Dedifferentiated amniotic fluid mesenchymal stem cell (primary cell): ENCODE measurements around the gene NRP2.

Source experiments
- DNase-seq: peaks from one replicate; pipeline ENCODE4 v3.0.0-alpha.2; 2016; ENCODE audit errors: extremely low spot score

NRP2 gene

DNA sequence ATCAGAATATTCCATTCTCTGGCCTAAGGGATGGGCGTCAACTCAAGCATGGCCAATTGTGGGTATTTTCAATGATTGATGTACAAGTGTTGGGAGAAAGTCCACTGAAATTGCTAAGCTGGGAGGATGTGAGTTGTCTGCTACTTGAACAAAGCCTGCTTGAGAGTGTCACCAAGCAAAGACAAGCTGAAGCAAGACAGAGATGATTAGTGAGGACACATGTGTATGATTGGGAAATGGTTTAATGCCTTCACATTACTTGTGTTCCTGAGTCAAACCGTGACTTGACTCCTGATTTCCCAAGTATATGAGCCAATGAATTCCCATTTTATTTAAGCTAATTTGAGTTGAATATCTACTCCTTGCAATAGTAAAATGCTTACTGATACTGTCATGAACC is 23.7 kb upstream of the NRP2 start:
- DNase-seq: no peak

DNA sequence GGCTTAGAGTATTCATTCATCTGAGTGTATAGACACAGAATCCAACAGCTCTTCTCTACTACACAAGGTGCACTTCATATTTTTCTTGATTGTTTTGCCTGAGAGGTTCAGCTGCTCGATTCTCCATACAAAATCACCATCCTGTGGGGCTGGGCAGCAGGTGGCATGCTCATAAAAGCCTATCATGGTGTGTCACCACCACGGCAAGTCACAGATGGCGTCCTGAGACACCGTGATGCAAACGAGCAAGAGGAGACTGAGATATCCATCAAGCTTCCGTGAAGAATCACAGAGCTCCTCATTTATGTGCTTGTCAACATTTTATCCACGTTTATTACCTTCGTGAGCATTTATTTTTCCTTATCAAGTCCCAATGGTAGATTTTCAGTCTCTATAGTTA is 22.4 kb upstream of the NRP2 start:
- no peak for DNase-seq

DNA sequence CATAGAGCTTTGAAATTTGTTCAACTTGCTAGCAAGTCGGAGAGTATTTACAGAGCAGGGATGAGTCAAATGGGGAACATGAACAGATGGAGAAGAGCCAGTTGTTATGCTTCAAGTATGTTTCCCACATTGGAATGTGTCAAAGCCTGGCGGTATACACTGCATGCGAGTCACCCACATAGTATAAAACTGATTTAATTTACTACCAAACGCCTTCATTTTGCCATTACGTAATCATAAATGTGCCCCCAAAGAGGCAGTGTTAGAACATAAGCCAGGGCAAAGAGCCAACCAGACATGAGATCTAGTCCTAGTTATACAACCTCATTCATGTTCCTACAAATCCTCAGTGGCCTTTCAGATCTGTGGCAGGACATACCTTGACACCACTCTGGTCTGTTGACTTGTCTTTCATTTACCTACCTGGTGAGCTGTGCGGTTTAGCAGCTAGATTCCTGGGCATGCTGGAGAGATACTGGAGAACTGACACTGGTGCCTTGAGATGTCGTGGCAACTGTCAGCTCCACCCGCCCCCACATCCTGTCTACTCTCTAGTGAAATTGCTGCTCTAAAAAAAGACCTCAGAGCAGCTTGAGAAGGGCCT is 21.7 kb upstream of the NRP2 start:
- peak; percentile 90 for DNase-seq

DNA sequence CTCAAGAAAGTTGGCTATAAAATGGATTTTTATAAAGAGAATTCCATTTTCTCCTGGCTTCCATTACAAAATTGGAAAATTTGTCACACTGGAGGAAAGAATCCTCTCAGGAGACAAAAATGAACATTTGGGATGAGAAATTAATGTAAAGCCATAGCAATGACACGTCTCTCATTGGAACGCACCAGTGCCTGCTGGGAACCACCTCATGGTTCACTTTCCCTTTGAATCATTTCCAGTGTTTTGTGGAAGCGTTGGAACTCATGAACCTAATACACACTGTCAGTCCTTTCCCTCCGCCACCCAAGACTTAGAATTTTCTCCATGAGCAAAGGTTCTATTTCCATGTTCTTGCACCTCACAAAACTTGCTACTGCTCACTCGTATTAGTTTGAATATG is 21.0 kb upstream of the NRP2 start:
- no peak for DNase-seq

DNA sequence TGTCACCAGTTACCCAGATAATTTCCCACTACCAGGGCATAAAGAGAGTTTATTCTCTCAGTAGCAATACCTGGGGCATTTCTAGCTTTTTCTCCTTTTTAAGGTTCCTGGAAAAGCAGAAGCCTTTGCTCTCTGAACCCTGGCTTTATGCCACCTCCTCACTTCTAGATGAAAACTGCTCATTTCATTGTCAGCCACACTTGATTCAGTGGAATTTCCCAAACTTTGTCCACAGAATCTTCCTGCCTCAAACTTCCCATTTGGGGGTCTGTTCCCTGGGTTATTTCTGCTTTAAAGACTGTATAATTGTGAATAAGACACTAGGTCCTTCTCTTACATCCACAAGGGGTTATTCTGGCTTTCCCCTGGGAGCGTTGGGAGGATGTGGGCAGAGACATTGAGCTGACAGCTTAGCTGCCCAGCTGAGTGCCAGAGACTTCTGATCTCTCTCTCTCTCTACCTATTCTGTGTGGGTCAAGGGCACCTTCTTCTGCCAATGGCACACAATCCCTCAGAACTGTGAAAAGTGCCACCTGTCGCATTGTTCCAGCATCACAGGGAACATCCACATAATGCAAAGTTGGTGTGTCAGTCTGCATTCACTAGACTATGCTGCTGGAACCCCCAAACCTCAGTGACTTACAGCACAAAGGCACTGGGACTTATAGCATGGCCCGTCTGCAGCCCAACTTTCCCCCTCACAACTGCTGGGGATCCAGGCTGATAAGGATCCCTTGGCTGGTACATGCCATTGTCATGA is 19.9 kb upstream of the NRP2 start:
- DNase-seq: no peak

DNA sequence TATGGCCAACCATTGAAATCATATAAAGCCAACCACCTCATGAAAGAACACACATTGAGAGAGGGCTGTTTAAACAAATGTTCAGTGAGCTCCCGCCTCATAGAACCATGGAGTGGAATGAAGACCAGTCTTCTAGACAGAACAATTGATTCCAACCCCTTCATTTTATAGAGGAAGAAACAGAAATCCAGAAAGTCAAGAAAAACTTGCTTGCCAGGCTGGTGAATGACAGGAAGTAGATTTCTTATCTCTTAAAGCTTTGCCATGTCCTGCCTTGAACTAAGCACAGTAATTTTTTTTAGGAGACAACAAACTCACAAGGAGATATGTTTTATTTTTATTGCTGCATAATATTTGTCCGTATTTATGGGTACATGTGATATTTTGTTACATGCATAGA is 16.5 kb upstream of the NRP2 start:
- no peak for DNase-seq

DNA sequence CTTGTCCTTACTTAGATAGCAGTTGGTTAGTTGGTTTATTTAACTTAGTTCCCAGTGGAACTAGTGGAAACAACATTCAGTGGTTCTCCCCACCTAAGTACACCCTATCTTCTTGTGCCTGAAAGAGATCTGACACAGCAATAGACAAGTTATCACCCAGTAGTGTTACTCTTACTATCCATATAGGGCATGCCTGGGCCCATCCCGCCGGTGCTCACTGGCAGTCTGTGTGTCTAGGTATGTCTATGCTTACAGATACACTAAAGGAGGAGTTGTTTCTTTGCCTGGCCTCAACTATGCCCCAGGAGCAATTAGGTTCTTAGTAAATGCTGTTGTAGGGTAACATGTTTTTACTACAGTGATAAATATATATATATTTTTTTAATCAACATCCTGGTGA is 12.0 kb upstream of the NRP2 start:
- no peak for DNase-seq

DNA sequence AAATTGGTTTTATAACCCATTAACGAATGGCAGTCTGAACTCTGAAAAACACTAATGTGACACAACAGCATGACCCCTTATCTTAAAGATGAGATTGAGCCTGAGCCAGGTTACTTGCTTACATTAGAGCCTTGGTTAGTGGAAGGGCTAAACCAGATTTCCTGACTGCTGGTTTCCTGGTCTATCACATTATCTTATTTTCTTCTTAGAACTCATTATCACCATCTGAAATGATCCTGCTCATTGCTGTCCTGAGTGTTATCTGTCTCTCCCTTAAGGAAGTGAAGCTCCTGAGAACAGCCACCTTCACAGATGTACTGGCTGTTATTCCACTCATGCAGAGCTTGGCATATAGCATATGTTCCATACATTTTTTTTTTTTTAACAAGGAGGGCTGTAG is 9.0 kb upstream of the NRP2 start:
- DNase-seq: no peak

DNA sequence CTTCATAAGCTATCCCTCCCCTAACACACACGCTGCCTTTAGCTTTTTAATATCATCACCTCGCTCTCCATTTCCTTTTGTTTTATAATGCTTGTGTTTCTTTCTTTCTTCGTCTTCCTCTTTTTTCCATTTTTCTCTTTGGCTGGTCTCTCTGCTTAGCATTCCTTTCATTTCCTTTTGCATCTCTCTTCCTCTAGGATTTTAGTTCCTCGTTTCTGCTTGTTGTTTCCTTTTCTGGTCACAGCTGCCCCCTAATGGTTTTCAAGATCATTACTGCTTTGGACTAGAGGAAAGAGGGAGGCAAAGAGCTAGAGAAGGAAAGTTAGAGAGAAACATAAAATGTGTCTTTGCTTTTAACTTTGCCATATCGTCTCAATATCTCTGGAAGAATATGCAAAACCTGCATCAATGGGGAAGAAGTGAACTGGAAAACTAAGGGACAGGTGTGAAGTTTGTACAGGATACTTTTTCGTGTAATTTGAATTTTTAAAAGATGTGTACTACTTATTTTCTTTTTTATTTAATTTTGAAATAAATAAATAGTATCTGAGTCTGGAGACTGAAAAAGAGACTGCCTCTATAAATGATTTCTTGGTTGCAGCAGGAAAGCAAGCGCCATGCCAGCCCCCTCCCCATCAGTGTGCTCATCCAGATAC is 6.3 kb upstream of the NRP2 start:
- peak; percentile 89 for DNase-seq

DNA sequence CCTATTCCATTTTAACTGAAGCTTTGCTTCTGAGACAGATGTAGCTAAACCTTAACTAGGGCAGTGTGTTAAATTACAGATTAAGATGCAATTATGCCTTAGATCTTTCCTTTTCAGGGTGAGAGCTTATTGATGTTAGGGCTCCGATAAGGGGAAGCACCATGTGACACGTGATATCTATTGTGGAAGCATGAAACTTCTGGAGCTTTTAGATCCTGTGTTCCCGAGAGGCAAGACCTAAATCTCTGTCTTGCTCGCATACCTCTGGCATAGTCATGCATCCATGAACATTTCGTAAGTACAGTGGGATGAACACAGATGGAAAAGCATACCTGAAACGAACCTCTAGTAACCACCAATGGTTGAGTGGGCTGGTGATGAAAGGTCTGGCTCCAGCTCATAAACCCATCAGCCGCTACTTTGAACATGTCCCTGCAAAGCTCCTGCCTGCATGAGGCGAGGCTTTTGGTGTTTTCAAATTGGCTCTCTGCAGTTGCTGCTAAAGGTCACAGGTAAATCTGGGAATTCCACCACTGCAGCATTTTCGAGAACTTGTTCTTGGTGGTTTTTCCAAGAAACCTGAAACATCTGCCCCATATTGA is 3.7 kb upstream of the NRP2 start:
- no peak for DNase-seq

DNA sequence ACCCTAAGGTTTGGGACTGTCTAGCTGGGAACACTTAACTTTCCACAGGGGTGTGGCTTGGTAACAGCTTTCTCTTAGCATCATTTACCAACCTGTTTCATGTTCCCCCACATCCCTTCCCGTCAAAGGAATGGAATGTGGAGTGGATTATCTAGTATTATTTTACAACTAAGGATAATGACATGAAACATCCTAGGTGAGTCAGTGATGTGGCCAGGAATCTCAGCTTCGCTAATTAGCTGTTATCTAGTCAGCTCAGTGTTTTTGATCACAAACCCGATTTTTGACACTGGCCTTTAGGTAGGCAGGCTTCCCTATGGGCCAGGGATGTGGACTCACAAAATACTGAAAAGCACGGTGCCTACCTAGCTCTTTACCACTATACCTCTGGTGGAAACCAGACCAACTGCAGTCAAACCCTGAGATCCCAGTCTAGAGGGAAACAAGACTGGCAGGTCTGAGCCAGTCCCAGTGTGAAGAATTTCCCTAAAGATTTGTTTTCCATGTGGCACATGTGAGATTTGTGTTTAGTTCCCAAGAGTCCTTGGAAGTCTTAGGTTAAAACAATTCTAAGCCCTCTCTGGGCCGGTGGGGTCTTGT is 2.8 kb upstream of the NRP2 start:
- no peak for DNase-seq

DNA sequence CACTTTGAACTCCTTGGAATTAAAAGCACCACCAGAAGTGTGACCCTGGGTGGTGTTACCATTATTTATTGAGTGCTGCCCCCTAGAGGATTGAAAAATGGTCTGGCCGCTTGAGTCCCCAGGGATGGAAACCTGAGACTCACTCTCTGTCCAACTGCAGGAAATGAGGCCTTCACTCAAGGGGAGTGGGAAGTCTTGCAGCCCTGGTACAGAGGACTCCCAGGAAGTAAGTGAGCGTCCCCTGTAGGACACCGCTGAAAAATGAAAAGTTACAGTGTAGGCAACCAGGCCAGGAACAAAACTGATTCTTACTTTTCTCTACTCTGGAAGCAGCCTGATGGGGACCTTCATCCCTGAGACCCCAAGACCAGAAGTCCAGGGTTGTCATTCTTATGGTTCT is 2.2 kb upstream of the NRP2 start:
- DNase-seq: peak; percentile 83

DNA sequence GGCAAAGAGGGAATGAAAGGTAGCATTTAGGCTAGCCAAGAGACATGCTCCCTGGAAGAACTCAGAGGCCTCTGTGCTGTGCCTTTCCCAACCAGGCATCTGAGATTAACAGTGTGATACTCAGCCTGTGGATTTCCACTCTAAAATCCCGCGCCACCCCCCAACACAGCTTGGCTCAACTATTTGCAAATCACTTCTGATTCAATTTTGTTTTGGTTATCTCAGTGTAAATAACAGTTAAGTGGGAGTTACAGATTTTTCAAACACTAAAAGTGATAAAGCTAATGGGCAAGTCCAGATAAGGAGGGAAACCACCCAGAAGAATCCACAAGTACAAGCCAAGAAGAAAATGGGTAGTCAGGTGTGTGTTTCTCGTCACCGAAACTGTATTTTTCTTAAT is 1.4 kb upstream of the NRP2 start:
- no peak for DNase-seq

DNA sequence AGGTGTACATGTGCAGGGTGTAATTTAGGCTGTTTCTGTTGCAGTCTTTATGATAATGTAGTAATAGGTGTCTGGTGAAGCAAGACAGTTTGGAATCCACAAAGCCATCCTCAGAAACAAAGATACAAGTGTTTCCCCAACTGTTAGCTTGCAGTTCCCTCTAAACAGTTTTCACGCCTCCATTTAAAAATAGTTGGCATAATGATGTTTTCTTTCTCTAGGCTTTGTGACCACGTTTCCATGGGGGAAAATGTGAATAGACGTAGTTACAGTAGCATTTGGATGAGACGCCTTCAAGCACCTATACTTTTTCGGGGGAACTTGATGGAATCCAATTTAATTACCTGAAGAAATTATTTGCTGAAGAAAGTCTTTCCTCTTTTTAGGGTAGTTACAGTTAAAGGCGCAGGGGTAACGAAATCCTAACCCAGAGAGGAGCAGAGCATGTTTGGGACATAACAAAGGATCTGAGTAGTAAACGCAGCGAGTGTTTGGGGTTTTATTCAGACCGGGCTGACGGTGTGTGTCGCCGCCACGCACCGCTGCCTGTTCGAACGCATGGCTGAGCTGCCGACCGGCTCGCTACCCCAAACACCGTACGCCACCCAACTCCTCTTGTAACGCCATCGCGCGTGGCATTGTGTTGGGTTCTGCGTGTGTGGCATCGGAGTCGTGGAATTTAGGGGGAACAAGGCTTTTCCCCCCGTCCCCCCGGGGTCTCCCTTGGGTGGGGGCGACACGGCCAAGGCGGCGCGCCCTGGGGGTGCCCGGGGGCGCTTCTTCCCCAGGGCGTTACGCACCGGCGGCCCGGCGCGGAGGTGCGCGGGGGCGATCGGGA is 681 bp upstream of the NRP2 start:
- DNase-seq: no peak

DNA sequence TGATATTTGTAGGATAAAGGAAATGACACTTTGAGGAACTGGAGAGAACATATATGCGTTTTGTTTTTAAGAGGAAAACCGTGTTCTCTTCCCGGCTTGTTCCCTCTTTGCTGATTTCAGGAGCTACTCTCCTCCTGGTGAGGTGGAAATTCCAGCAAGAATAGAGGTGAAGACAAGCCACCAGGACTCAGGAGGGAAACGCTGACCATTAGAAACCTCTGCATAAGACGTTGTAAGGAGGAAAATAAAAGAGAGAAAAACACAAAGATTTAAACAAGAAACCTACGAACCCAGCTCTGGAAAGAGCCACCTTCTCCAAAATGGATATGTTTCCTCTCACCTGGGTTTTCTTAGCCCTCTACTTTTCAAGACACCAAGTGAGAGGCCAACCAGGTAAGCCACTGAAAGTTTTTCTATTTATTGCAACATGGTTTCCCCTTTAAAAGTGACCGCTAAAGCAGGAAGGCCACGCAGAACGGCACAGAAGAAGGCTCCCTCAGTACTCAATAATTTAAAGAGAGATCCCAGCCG is 735 bp downstream of the NRP2 start:
- DNase-seq: no peak

DNA sequence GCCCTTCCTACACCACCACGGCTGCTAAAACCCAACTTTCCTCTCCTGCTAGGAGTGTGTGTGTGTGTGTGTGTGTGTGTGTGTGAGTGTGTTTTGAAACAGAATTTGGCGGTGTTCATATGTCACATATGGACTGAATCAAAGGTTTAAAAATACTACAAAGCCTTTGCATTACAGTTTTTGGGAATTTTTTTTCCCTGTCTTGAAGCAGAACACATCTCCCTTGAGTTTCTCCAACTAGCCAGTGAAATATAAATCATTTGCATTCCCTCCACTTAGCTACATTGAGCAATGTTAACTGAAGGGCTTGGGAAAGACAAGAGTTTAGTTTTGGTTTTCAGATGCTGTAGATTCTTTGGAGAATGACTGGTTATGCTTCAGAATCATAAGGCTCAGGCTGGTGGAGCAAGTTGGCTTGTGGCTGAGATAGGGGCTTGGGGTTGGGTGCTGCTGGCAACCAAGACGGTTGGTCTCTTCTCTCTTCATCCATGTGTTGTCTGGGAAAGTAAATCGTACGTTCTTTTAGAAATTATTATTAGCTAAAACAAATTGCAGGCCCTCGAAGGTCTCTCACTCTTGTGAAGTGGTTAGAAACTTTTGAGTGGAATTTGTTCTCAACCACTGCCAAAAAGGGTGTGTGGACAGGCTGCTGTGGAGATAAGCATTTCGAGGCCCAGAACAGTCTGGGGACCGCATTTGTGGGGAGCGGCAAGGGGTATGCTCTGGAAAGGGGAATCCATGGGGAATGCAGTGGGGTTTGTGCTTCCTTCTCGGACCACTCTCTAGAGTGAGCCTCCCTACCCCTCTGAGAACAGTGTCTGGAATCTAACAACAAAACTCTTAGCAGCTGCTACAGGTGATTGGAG is 1.4 kb downstream of the NRP2 start:
- peak; percentile 80 for DNase-seq

DNA sequence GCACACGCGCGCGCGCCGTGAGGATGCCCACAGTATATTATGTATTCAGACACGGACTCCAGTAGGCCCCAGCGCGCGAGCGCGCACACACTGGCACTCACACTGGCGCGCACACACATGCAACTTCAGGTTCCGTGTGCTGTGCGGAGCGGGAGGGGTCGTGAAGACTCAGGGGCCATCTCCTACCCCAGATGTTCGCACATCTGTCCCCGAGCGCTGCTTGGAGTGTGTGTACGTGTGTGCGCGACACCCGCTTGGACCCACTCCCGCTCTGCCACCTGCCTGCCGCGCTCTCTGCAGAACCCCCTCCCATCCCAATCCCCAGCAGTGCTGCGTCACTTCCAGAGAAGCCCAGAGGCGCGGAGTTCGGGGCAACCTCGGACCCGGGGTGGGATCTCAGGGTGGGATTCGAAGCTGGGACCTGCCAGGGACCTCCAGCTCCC is 2.6 kb downstream of the NRP2 start:
- DNase-seq: no peak

DNA sequence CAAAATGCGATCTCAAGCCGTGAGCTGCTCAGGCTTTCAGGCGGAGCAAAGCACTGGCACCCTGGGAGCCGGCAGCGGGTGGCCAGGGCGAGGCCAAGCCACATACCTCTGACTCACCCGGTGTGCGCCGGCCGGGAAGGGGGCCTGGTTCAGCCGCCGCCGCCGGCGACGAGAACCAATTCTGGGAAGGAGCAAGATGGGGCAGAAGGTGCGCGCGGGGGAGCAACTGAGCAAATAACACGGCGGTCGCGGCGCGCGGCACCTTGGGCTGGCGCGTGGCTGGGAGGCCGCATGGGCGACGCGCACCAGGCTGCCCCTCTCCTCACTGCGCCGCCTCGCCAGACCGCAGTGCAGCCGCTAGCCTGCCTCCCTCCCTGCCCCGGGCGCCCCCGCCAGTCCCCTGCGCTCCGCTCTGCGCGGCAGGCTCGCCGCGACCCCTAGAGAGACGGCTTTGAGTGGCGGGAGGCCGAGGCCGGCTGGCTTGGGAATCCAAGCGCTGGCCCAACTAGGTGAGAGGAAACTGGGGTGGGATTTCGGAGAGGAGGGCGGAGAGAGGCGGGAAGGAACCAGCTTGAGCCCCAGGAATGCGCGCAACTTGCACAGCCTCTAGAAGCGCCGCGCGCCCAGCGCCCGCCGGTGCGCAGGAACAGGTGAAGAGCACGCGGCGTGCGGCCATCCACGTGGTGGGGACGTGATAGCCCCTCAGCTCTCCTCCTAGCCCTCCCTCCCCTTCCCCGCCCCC is 3.2 kb downstream of the NRP2 start:
- no peak for DNase-seq

DNA sequence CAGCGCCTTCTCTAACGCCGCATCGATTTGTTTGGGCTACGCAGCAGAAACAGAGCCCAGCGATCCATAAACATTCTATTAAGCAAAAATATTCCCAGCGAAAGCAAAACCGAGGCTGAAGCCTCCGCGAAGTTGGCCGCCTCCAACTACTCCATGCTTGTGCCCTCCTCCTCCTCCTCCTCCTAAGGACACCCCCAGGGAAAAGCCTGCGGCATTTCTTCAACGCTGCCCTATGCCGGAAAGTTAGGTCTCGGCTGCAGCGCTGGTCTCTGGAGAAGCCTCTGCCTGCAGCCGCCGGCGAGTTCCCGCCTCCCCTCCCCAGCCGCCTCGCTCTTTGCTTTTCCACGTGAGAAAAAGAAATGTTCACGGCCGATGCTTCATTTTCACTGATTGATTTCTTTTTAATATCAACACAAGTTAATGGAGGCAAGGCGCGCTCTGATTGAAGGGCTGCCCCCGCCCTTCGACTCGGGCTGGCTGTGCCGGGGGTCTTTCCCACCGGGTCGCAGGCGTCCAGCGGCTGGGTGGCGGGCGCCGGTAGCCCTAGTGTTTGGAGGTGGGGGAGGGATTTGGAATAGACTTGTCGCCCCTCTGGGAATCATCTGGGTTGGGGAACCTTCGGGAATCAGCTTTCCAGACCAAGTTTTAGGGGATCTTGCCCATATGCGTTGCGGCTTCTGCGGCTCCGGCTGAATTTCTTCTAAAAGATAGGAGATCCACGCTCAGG is 3.9 kb downstream of the NRP2 start:
- DNase-seq: no peak
